Embryonic facial prominence (tissue), 1 donor: ENCODE data around the gene ZNF516.

Source experiments
- DNase-seq: peaks from one replicate; pipeline ENCODE4 v3.0.0-alpha.2; 2016; ENCODE audit errors: extremely low spot score

ZNF516 gene

DNA sequence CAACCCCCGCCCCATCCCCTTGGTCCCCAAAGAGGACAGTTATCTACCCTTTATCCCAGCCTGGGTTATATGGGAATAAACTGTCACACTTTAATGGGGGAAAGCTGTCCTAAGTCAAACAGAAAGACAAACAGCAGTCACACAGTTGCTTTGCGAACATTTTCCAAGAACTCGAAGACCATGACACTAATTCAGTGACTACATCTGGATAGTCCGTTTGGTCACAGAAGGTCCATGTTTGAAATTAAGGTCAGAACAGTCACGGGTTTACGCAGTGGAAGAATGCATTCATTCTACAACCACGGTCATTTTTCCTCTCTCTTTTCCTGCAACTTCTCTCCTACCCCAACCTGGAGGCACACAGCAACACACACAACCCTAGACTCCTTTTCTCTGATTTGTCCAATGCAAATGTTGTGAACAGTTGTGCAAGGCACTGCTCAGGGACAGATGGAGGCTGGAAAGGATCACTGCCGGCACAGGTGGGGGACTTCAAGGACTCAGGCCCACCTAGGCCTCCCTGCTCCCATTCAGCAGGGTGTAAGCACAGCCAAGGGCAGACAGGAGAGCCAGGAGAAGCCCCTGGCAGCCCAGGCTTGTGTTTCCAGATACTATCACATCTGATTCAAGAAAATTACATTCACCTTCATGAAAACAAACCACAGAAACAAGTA lies 39.9 kb downstream of the ZNF516 start:
- no peak for DNase-seq

GRCh38 chr18:76454418-76454817 lies 40.6 kb downstream of the ZNF516 start:
- no peak for DNase-seq

GRCh38 chr18:76453932-76454331 lies 41.1 kb downstream of the ZNF516 start:
- DNase-seq: no peak

GRCh38 chr18:76453057-76453561 lies 41.9 kb downstream of the ZNF516 start:
- DNase-seq: no peak

DNA sequence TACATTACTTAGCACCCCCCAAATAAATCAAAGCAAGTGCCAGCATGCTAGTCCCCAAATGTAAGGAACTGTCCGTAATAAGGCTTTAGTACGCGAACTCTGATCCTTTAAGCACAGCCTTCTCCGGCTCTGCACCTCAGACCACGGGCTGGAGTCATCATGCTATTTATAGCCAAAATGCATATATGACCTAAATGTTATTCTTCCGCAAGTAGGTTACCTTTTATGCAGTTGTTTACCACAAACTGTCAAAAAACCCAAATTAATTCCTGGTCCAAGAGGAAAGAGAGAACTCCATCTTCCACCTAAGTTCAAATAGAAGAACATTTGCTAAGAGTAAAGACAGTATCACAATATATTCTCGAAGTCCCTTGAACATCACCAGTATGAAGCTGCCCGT lies 42.7 kb downstream of the ZNF516 start:
- DNase-seq: no peak

- DNase-seq: no peak
These were observed 43.4 kb downstream of the ZNF516 start for GRCh38 chr18:76451396-76452331.

- peak; percentile 41 for DNase-seq
These were observed 44.3 kb downstream of the ZNF516 start for GRCh38 chr18:76450452-76451395.

GRCh38 chr18:76449111-76449453 lies 46.0 kb downstream of the ZNF516 start:
- DNase-seq: no peak

GRCh38 chr18:76448256-76449110 lies 46.6 kb downstream of the ZNF516 start:
- DNase-seq: no peak

DNA sequence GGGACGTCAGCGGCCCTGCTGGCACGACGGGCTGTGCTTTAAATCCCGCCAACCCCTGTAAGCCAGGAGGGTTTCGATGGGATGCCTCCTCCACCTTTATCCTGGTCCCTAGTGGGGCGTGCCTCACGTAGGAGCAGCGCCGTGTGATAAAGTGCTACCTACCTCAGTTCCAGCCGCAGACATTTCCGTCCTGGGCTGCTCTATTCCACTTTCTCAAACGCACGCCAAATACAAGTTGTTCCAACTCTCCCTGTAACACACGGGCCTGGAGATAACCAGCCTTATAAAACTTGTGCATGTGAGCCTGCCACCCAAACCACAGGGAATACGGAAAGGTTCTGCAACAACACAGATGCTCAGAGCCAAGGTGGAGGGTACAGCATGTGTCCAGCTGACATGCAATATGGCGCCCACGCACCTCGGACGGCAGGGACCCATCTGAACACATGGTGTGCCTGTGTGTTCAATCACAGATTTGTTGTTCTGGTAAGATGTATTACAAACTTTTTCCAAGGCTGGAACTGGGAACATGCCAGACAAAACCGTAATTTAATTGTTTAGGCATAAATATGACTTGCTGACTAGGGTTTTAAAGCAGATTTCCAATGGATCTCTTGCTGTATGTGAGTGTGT lies 47.7 kb downstream of the ZNF516 start:
- DNase-seq: no peak

- DNase-seq: no peak
These were observed 48.5 kb downstream of the ZNF516 start for GRCh38 chr18:76446321-76447257.

DNA sequence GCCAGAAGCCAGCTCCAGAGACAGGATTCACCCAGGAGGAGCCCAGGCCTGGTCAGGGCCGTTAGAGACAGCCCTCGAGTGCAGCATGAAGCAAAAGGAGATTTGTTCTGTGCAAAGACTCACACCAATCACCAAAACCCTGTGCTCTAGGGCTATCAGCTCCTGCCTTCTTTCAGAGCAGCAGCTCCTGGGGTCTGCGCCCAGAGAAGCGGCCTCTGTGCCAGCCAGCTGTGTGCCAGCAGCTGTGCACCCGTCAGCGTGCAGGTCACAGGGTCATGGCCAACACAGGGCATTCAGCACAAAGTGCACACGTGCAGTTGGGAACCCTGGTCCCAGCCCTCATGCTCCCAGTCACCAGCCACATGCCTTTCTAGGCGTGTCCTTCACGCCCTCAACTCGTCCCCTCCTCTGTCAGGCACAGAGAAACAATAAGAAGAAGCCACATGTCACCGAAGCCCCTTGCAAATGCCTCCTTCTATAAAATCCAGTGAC lies 49.3 kb downstream of the ZNF516 start:
- no peak for DNase-seq

DNA sequence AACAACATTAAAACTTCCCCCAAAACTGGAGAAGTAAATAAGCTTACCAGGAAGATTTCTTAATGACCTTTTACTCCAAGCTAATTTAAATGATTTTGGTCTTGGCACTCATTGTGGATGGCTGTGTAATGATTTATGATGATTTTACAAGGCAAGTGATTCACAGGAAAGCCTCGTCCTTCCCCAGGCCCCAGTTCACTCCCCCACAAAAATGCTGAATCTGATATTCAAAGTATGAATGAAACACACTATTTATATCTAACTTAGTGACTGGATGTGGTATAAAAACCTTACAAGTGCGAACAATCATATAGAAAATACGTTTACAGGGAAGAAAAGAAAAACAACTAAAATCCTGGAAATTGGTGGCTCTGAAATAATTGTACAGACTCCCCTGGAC lies 49.8 kb downstream of the ZNF516 start:
- no peak for DNase-seq

- DNase-seq: no peak
These were observed 50.5 kb downstream of the ZNF516 start for GRCh38 chr18:76444446-76445105.

- DNase-seq: no peak
These were observed 51.3 kb downstream of the ZNF516 start for GRCh38 chr18:76443519-76444445.

GRCh38 chr18:76442413-76443171 lies 52.5 kb downstream of the ZNF516 start:
- DNase-seq: no peak
